Stimulated activated CD4-positive, alpha-beta T cell treated with anti-CD3 and anti-CD28 coated beads, Interleukin-2, amount 100 ng/mL, for 48 hours (primary cell): ENCODE measurements around the gene SLITRK2.

Experiments
- DNase-seq, 2 donors: peaks; one replicate each; pipeline ENCODE4 v3.0.0-alpha.2; 2020

The SLITRK2 gene

DNA sequence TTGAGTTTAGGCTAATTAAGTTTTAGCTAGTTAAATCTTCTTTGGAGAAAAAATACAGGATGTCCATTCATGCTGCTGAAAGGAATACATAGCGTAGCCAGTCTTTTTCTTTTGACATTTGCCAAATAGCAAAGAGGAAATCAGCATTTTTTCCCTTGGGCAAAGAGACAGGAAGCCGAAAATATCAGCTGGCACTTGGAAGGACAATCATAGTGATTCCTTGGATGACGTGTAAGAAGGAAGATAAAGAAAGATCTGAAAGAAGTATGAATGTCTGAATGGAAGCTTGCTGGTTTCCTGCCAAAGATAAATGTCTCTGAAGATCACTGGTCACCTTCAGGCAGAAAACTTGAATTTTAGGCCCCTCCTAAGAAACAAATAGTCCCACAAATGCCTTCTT lies 44.2 kb downstream of the SLITRK2 start:
- DNase-seq: no peak

DNA sequence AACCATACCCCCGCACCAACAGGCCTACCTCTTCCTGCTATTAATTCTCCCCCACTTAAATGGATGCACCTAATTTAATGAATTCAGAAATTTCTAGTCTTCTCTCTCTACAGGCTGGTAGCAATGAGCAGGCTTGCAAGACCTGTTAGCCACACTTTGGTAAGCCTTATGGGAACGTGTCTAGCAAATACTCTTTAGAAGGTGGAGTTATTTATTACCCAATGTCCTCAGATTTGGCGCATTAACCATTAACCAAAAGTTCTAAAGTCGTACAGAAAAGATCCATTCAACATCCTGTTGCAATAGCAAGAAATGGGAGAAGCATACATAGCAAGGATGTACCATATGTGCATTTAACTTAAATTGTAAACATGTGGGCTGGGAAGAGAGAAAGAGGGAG lies 47.5 kb downstream of the SLITRK2 start:
- no peak for DNase-seq
